Measurements from ENCODE around the gene FALEC. TPM values are rescaled to one million over a fixed set of nuclear protein-coding genes. Genes with fewer than 3 reads are reported as not detected.

FALEC gene
- total and polyA plus RNA-seq, 2 of the 8 experiments (the other 6 are each of a cell fraction or from before 2014, with no cell fraction given) = not detected

DNA sequence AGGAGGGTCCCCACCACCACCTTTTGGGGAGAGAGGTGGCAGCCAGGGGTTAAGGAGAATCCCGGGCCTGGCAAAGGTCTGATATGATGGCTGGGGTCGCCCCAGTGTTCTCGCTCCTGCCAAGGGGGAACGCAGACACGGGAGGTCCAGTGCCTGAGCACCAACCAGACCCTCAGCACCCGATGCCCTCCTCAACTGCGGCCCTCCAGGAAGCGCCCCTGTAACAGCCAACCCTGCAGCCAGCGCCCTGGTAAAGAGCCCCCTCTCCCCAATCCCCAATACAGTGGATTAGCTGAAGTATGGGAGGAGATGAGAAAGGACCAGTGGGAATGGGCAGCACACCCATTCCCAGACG, 44.1 kb downstream of the FALEC start (continued):
- TF ChIP-seq TAF7 (optimal IDR thresholded peaks at IDR 0.05; ENCODE audit: borderline replicate concordance, low read depth, low read length) (no peak), SIN3A (conservative IDR thresholded peaks at IDR 0.05 in 1 of 2, IDR thresholded peaks at IDR 0.05 in 1 of 2; ENCODE audit: low read depth in 1 of 2, low read length in 2 of 2) (no peak), EP300 (IDR thresholded peaks at IDR 0.05; ENCODE audit: borderline replicate concordance in 1 of 2, low read depth in 2 of 2, low read length in 2 of 2) (no peak), TCF12 (IDR thresholded peaks at IDR 0.05; ENCODE audit: low read depth, low read length) (no peak), NANOG (IDR thresholded peaks at IDR 0.05; ENCODE audit: insufficient read depth, low read depth, low read length, poor library complexity, severe bottlenecking) (no peak)
